ENCODE results near the gene CPVL. TPM values are rescaled to one million over a fixed set of nuclear protein-coding genes. Genes with fewer than 3 reads are reported as not detected.

CPVL gene
- total and polyA plus RNA-seq, 4 donors: 16.6 to 34.8 (median 17.6) TPM

DNA sequence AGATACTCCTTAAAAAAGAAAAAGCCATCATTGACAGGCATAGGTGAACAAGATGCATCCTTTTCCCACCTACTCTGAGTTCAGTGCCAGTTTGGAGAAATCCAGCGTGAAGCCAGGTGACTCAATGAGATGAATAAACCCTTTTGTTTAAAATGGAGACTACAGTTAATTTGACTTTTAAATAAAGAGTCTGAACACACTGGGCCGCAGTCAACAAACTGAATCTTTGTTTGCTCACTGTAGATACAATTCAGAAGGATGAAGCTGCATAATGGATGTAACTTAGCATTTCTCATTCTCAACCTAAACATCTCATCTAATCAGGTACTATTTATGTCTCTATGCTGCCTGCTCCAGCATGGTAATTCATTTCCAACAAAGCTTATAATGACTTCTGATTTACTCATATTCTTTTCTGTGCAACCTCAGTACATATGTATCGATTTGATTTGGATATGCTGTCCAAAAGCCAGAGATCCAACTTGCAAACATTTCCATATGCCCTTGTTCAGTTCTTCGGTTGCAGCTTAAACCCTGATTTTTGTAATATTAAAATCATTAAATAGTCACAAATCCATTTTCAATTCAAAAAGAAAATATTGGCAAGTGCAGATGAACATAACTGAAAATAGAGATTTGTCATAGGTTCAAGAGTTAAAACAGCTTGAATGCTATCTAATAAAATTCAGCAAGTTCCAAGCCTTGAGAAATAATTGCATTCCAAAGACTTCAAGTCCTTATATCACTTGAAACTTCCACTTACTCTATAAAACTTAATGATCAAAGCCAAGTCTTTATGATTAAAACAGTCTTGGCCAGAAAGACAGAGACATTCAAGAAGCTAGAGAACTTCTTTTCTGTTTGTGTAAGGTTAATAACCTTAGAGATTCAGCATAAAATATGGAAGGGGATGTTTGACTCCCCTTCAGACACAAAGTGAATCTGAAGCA, 67.8 kb downstream of the CPVL start:
- Histone ChIP-seq H3K9me3 (ENCODE audit: control insufficient read depth in 4 of 4, insufficient read depth in 3 of 4, low read length in 3 of 4) (no peaks in the 10 kb centered on the region), H3K36me3 (ENCODE audit: control insufficient read depth in 4 of 4, insufficient read depth in 4 of 4, low read length in 4 of 4) (no peaks in the 10 kb centered on the region), H3K27ac (ENCODE audit: low read depth in 1 of 2, low read length in 1 of 2) (no peak overlapping the region), H3K9ac (ENCODE audit: insufficient read depth in 1 of 2, low read length in 2 of 2) (no peak overlapping the region), H3K27me3 (ENCODE audit: control insufficient read depth in 3 of 3, insufficient read depth in 3 of 3, low read length in 2 of 3) (no peaks in the 10 kb centered on the region), H3K4me3 (no peak overlapping the region), H3K4me1 (ENCODE audit: control insufficient read depth in 5 of 5, insufficient read depth in 5 of 5, low read length in 5 of 5) (peaks cover 0 to 30% (median 6%) of the 10 kb centered on the region in 5 donors)
- TF ChIP-seq CTCF (IDR thresholded peaks at IDR 0.05; ENCODE audit: control extremely low read depth, extremely low read depth): no peak
- DNase-seq (peak in 1 of 3 donors; percentile 51), ATAC-seq (ENCODE audit: insufficient read depth, low FRiP score) (no peak)
- 88 to 92% methylated on average over 4 of the region's 4 CpGs for WGBS, 2 donors

GRCh38 chr7:29077854-29078253, 68.5 kb downstream of the CPVL start:
- no peak overlapping the region for H3K4me3 ChIP-seq
- ATAC-seq (ENCODE audit: insufficient read depth, low FRiP score): no peak
- WGBS, 2 donors: 94 to 97% methylated on average over 4 of the region's 4 CpGs

DNA sequence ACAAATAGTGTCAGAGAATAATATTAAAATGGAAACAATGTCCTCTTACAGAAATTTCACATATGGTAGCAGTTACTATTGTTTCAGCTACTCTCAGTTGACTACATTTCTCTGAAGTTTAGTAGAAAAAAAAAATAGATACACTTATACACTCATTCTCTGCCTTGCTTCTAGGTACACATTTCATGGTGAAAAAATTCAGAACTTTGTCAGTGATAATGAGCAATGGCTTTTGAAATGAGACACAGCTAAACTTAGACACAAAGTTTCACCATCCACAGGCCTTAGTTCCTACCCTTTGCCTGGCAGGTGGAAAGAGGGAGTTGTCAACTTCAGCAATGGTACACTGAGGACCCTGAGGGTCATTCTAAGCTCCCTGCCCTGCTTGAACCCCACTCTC, 69.2 kb downstream of the CPVL start:
- Histone ChIP-seq H3K9me3 (ENCODE audit: control insufficient read depth in 4 of 4, insufficient read depth in 3 of 4, low read length in 3 of 4) (no peaks in the 10 kb centered on the region), H3K27ac (ENCODE audit: low read depth in 1 of 2, low read length in 1 of 2) (no peak overlapping the region), H3K27me3 (ENCODE audit: control insufficient read depth in 3 of 3, insufficient read depth in 3 of 3, low read length in 2 of 3) (no peaks in the 10 kb centered on the region), H3K4me1 (ENCODE audit: control insufficient read depth in 5 of 5, insufficient read depth in 5 of 5, low read length in 5 of 5) (peaks cover 0 to 30% (median 11%) of the 10 kb centered on the region in 5 donors), H3K9ac (ENCODE audit: insufficient read depth in 1 of 2, low read length in 2 of 2) (no peak overlapping the region), H3K4me3 (no peak overlapping the region), H3K36me3 (ENCODE audit: control insufficient read depth in 4 of 4, insufficient read depth in 4 of 4, low read length in 4 of 4) (no peaks in the 10 kb centered on the region)
- ATAC-seq (ENCODE audit: insufficient read depth, low FRiP score) (no peak), DNase-seq (no peak)
- TF ChIP-seq CTCF (IDR thresholded peaks at IDR 0.05; ENCODE audit: control extremely low read depth, extremely low read depth): no peak

More at GRCh38 chr7:29077854-29078253, 68.5 kb downstream of the CPVL start:
- H3K36me3 ChIP-seq (ENCODE audit: control insufficient read depth in 4 of 4, insufficient read depth in 4 of 4, low read length in 4 of 4): no peaks in the 10 kb centered on the region
- no peaks in the 10 kb centered on the region for H3K9me3 ChIP-seq (ENCODE audit: control insufficient read depth in 4 of 4, insufficient read depth in 3 of 4, low read length in 3 of 4)
- peaks cover 0 to 30% (median 6%) of the 10 kb centered on the region in 5 donors for H3K4me1 ChIP-seq (ENCODE audit: control insufficient read depth in 5 of 5, insufficient read depth in 5 of 5, low read length in 5 of 5)
- H3K27me3 ChIP-seq (ENCODE audit: control insufficient read depth in 3 of 3, insufficient read depth in 3 of 3, low read length in 2 of 3): no peaks in the 10 kb centered on the region
- TF ChIP-seq CTCF (IDR thresholded peaks at IDR 0.05; ENCODE audit: control extremely low read depth, extremely low read depth): no peak
- no peak for DNase-seq
- H3K9ac ChIP-seq (ENCODE audit: insufficient read depth in 1 of 2, low read length in 2 of 2): no peak overlapping the region
- no peak overlapping the region for H3K27ac ChIP-seq (ENCODE audit: low read depth in 1 of 2, low read length in 1 of 2)

Measured in lung (tissue), 12 donors.